Measurements from ENCODE around the gene MRPS18B. TPM values are rescaled to one million over a fixed set of nuclear protein-coding genes. Genes with fewer than 3 reads are reported as not detected.

MRPS18B gene
- total and polyA plus RNA-seq, 2 of the 4 experiments (the other 2 are of a cell fraction): 51.2 to 82.3 TPM

DNA sequence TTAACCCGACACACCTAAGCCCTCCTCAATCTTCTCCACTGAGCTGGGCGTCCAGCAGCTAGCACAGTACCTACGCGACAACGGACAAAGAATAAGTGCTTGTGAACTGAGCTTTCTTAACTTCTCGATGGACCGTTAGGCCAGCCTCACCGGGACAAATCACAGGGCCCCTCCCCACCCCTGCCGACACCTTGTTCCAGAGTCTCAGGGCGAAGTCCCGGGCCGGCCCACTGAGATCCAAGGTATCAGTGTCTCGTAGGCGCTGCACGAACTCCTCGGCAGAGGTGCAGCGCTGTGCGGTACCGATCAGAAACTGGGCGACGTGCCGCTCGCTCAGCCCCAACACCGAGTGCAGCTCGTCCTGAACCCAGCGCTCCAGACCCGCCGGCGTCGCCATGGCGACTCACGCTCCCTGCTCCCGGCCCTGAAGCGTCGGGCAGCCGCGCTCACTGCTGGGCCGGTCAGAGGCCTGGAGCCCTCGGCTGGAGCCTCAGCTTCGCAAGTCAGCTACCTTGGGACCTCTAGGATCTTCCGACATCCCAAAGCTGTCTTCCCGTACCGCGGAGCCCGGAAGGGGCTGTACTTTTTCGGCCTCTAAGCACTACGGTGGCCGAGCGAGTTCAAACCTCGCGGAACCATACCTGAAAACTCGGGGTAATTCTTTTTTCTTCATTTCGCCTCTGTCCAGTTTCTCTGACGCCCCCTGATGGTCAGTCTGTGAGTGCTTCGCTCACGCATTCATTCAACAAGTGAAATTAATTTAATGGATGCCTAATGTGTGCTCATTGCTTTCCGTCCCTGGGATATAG lies 55.0 kb downstream of the MRPS18B start, which contains the start of gene DHX16 (continued):
- TF ChIP-seq ELK1 (IDR thresholded peaks at IDR 0.05; ENCODE audit: borderline replicate concordance, low read depth, low read length) (no peak), BHLHE40 (IDR thresholded peaks at IDR 0.05; ENCODE audit: low read depth, low read length) (no peak), MXI1 (IDR thresholded peaks at IDR 0.05; ENCODE audit: borderline replicate concordance, low read depth, low read length) (peak; percentile 76)

Small RNA genes within 50 kb of the gene (microRNA-seq; reads per million reads assigned to microRNA genes)
- gene MIR877 (ENCODE audit: insufficient read depth in 1 of 2, insufficient read length in 1 of 2, unreplicated experiment in 1 of 2): 104 to 900 reads per million in 2 experiments

Small RNA genes within 50 kb of the gene (small RNA-seq; reads per million reads assigned to genes)
- gene MIR877: 0.04 to 10.2 (median 1.1) reads per million in 5 experiments

Other genes with a start within 250 kb of the MRPS18B start
- gene HLA-E, start 128.3 kb upstream of the MRPS18B start, total RNA-seq (2012; rRNA removed): 84.8 and 85.8 TPM in 2 replicates
- 83.6 and 91.4 TPM in 2 replicates for gene HLA-E, start 128.3 kb upstream of the MRPS18B start, polyA plus RNA-seq (2012; rRNA removed)
- 33.9 and 40.5 TPM in 2 replicates for gene GNL1, start 61.4 kb upstream of the MRPS18B start, total RNA-seq (2012; rRNA removed)
- gene GNL1, start 61.4 kb upstream of the MRPS18B start, polyA plus RNA-seq (2012; rRNA removed): 43.7 and 44.0 TPM in 2 replicates
- gene PRR3, start 60.5 kb upstream of the MRPS18B start, total RNA-seq (2012; rRNA removed): 7.2 TPM in 2 replicates
- gene PRR3, start 60.5 kb upstream of the MRPS18B start, polyA plus RNA-seq (2012; rRNA removed): 16.7 and 17.3 TPM in 2 replicates
- gene ABCF1, start 46.4 kb upstream of the MRPS18B start, total RNA-seq (2012; rRNA removed): 47.5 and 48.6 TPM in 2 replicates
- gene ABCF1, start 46.4 kb upstream of the MRPS18B start, polyA plus RNA-seq (2012; rRNA removed): 35.8 and 39.1 TPM in 2 replicates
- 16.1 and 18.8 TPM in 2 replicates for gene PPP1R10, start 597 bp upstream of the MRPS18B start, total RNA-seq (2012; rRNA removed)
- 21.2 TPM in 2 replicates for gene PPP1R10, start 597 bp upstream of the MRPS18B start, polyA plus RNA-seq (2012; rRNA removed)
- gene ATAT1, start 9.0 kb downstream of the MRPS18B start, total RNA-seq (2012; rRNA removed): 3.3 and 5.6 TPM in 2 replicates
- 13.2 and 15.5 TPM in 2 replicates for gene ATAT1, start 9.0 kb downstream of the MRPS18B start, polyA plus RNA-seq (2012; rRNA removed)
- gene C6orf136, start 29.3 kb downstream of the MRPS18B start, total RNA-seq (2012; rRNA removed): 1.1 and 1.4 TPM in 2 replicates
- 11.7 and 12.8 TPM in 2 replicates for gene C6orf136, start 29.3 kb downstream of the MRPS18B start, polyA plus RNA-seq (2012; rRNA removed)
- gene DHX16, start 55.2 kb downstream of the MRPS18B start, total RNA-seq (2012; rRNA removed): 43.9 and 48.4 TPM in 2 replicates
- gene DHX16, start 55.2 kb downstream of the MRPS18B start, polyA plus RNA-seq (2012; rRNA removed): 47.9 and 48.3 TPM in 2 replicates
- 31.9 and 32.8 TPM in 2 replicates for gene PPP1R18, start 68.8 kb downstream of the MRPS18B start, total RNA-seq (2012; rRNA removed)
- 129 and 134 TPM in 2 replicates for gene PPP1R18, start 68.8 kb downstream of the MRPS18B start, polyA plus RNA-seq (2012; rRNA removed)
- gene NRM, start 73.1 kb downstream of the MRPS18B start, total RNA-seq (2012; rRNA removed): 1.7 and 2.2 TPM in 2 replicates
- gene NRM, start 73.1 kb downstream of the MRPS18B start, polyA plus RNA-seq (2012; rRNA removed): 27.0 and 29.1 TPM in 2 replicates
- gene MDC1, start 99.4 kb downstream of the MRPS18B start, total RNA-seq (2012; rRNA removed): 3.6 and 4.5 TPM in 2 replicates
- 12.1 and 12.4 TPM in 2 replicates for gene MDC1, start 99.4 kb downstream of the MRPS18B start, polyA plus RNA-seq (2012; rRNA removed)
- gene TUBB, start 102.5 kb downstream of the MRPS18B start, total RNA-seq (2012; rRNA removed): 1,207 and 1,401 TPM in 2 replicates
- gene TUBB, start 102.5 kb downstream of the MRPS18B start, polyA plus RNA-seq (2012; rRNA removed): 2,004 and 2,008 TPM in 2 replicates
- 96.2 and 104 TPM in 2 replicates for gene FLOT1, start 124.8 kb downstream of the MRPS18B start, total RNA-seq (2012; rRNA removed)
- 161 and 162 TPM in 2 replicates for gene FLOT1, start 124.8 kb downstream of the MRPS18B start, polyA plus RNA-seq (2012; rRNA removed)
- 38.4 and 65.8 TPM in 2 replicates for gene IER3, start 126.7 kb downstream of the MRPS18B start, total RNA-seq (2012; rRNA removed)
- gene IER3, start 126.7 kb downstream of the MRPS18B start, polyA plus RNA-seq (2012; rRNA removed): 159 and 163 TPM in 2 replicates

Data from IMR-90 (cell line).